ENCODE data around the gene BRF1.
"Not testable (repeated sequence)": the region's sequence is repeated elsewhere in the genome, so short reads cannot be mapped to it uniquely, and the experiment has no call there.

BRF1 gene

GRCh38 chr14:105329411-105330150 lies 28.8 kb upstream of the BRF1 start:
- TF ChIP-seq, protein P1, sequence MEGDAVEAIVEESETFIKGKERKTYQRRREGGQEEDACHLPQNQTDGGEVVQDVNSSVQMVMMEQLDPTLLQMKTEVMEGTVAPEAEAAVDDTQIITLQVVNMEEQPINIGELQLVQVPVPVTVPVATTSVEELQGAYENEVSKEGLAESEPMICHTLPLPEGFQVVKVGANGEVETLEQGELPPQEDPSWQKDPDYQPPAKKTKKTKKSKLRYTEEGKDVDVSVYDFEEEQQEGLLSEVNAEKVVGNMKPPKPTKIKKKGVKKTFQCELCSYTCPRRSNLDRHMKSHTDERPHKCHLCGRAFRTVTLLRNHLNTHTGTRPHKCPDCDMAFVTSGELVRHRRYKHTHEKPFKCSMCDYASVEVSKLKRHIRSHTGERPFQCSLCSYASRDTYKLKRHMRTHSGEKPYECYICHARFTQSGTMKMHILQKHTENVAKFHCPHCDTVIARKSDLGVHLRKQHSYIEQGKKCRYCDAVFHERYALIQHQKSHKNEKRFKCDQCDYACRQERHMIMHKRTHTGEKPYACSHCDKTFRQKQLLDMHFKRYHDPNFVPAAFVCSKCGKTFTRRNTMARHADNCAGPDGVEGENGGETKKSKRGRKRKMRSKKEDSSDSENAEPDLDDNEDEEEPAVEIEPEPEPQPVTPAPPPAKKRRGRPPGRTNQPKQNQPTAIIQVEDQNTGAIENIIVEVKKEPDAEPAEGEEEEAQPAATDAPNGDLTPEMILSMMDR (conservative IDR thresholded peaks at IDR 0.05): no peak
- H3K27ac ChIP-seq: no peak overlapping the region

DNA sequence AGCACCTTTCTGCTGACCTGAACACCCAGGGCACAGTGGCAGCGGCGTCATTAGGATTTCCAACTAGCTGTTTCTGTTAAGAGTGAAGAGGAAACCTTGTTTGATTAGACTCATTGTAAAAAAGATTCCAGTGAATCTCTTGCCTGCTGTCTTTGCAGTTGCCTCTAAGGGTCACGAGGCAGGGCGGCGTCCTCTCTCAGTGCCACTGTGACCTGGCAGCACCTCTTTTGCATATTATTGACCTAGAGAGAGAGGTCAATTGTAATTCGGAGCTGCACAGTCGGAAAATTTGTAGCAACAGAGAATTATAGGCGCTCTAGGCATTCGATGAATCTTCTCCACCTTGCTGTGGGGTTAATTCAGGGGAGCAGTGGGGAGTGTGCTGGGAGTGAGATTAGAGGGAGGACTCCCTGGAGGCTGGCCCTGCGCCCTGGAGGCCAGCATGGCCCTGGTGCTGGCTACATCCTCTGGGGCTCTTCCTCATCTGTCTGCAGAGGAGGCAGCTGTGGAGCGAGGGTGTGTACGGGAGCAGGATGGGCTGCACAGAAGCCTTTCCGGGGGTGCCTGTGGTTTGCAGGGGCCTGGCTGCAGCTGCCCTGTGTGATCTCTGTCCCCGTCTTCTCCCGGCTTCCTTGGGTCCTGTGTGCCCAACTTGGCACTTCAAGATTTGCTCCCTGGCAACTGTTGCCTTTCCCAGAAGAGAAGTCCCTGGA lies 28.0 kb upstream of the BRF1 start:
- TF ChIP-seq, protein P1 (conservative IDR thresholded peaks at IDR 0.05): no peak
- H3K27ac ChIP-seq: no peak overlapping the region

GRCh38 chr14:105328070-105328677 lies 27.4 kb upstream of the BRF1 start:
- TF ChIP-seq, protein P1 (conservative IDR thresholded peaks at IDR 0.05): no peak
- H3K27ac ChIP-seq: no peak overlapping the region

DNA sequence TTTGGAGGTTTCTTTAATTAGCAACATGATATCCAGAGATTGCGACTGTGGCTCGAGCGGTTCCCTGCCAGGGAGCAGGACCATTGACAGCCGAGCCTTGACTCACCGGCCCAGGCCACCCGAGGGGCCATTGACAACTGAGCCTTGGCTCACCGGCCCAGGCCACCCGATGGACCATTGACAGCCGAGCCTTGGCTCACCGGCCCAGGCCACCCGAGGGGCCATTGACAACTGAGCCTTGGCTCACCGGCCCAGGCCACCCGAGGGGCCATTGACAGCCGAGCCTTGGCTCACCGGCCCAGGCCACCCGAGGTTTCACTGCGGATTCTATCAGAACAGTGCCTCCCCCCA lies 26.9 kb upstream of the BRF1 start:
- H3K27ac ChIP-seq: not testable (repeated sequence)

DNA sequence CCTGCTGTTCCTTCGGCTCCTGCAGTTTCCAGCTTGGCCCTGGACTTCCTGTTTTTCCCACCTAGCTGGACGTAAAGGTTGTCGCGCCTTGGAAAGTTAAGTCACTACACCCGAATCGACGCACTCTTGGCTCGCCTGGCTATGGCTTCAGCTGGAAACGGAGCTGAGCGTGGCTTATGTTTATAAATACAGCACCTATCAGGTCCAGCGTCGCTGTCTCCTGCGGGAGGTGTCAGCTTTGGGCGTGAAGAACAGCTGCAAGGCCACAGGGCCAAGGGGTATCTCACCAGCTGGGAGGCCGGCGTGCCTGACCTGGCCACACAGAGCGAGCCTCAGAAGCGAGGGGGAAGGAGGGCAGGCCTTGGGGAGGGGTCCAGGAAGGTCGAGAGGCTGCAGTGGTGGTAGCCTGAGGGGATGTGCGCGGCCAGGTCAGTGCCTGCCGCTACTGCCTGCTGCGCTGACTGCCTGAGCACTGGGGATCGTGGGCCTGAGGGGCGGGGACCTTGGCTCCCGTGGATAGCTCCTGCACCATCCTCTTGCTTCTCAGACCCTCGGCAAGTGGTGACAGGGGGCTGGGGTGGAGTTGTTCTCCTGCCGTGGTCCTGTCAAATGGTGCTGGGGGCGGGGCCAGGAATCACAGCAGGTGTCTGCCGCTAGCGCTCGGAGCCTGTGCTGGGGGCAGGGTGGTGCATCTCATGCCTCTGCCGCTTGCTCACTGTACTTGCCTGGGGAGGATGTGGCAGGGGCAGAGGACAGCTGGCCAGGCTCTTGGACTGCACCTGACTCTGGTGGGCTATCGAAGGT lies 26.3 kb upstream of the BRF1 start:
- TF ChIP-seq, protein P1 (conservative IDR thresholded peaks at IDR 0.05): no peak
- H3K27ac ChIP-seq: no peak overlapping the region

- H3K27ac ChIP-seq: no peak overlapping the region
- TF ChIP-seq, protein P1 (conservative IDR thresholded peaks at IDR 0.05): no peak
Measured at GRCh38 chr14:105326568-105326867, 25.7 kb upstream of the BRF1 start.

DNA sequence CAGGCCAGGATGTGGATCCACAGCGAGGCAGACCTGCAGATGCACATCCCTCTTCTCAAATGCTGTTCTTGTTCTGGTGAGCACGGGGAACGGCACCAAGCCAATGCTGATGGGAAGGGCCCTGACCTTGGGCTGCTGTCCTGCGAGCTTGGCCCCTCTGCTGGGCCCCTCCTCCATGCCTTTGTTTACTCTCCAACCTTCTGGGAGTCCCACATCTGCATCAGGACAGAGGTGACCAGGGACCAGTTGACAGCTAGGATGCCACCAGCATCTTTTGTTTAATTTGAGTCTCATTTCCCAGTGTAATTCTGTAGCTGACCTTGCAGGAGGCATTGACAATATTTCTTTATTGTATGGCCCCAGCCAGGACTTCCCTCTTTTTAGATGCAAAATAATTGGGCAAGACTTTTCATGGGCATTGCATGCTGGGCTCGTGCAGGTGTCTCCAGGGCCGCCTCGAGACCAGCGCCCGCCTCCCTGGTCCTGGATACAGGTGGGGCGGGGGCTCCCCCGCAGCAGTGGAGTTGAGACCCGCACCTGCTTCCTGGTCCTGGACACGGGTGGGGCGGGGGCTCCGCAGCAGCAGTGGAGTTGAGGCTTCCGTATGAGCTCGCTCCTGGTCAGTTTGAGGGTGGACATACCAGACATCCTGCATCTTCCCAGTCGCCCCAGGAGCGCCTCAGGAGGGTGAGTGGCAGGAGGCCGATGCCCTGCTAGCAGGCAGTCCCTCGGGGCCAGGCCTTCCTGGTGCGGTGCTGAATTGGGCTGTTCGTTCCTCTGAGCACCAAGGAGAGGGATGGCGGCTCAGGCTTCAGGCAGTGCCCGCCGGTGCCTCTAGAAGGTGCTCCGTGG lies 25.1 kb upstream of the BRF1 start:
- TF ChIP-seq, protein P1 (conservative IDR thresholded peaks at IDR 0.05): no peak
- H3K27ac ChIP-seq: no peak overlapping the region

Measured in VCaP (cell line).